K562 (cell line): ENCODE results near the gene GNAI3. TPM values are rescaled to one million over a fixed set of nuclear protein-coding genes. Genes with fewer than 3 reads are reported as not detected.

Experiments
- ETS1 ChIP-seq: conservative IDR thresholded peaks from 2 replicates; pipeline ENCODE4 v1.6.1; 2011; ENCODE audit warnings: low read depth, mild to moderate bottlenecking, low read length; ENCODE audit not compliant: control insufficient read depth
- ETV5 ChIP-seq: sonication (generic); formaldehyde crosslinking; IDR thresholded peaks from 2 replicates; pipeline ENCODE4 v1.4.0; 2020; ENCODE audit warnings: low read depth, mild to moderate bottlenecking, missing genetic modification reagents
- GATA2 ChIP-seq: sonication (generic); formaldehyde crosslinking; IDR thresholded peaks from 2 replicates; pipeline ENCODE4 v1.4.0; 2020; ENCODE audit warnings: mild to moderate bottlenecking, missing genetic modification reagents
- HMG20A ChIP-seq: fragments of 450-650 bp; formaldehyde crosslinking; conservative IDR thresholded peaks from 2 replicates; pipeline ENCODE4 v1.4.0; 2020; ENCODE audit warnings: mild to moderate bottlenecking, mixed read lengths
- KAT7 ChIP-seq: sonication (generic); formaldehyde crosslinking; IDR thresholded peaks from 2 replicates; pipeline ENCODE4 v1.8.0; 2022; ENCODE audit warnings: missing genetic modification reagents, mild to moderate bottlenecking, borderline replicate concordance
- KDM5B ChIP-seq: fragments of 200-600 bp; sonication (generic); IDR thresholded peaks from 2 replicates; pipeline ENCODE4 v1.6.1; 2012; ENCODE audit warnings: low read depth, mild to moderate bottlenecking, moderate library complexity, low read length, control low read depth, inconsistent platforms; ENCODE audit not compliant: insufficient replicate concordance
- MAFG ChIP-seq: fragments of 450-650 bp; conservative IDR thresholded peaks from 2 replicates; pipeline ENCODE4 v1.6.1; 2016; ENCODE audit warnings: missing genetic modification characterization, missing compliant biosample characterization
- MEIS2 ChIP-seq: fragments of 450-650 bp; IDR thresholded peaks from 2 replicates; pipeline ENCODE4 v1.6.1; 2014; ENCODE audit warnings: mild to moderate bottlenecking; ENCODE audit not compliant: partially characterized antibody
- MIER1 ChIP-seq: fragments of 450-650 bp; IDR thresholded peaks from 2 replicates; pipeline ENCODE4 v1.6.1; 2016; ENCODE audit warnings: antibody characterized with exemption, mild to moderate bottlenecking, low read depth
- MTA3 ChIP-seq: fragments of 450-650 bp; formaldehyde crosslinking; IDR thresholded peaks from 2 replicates; pipeline ENCODE4 v1.6.1; 2017; ENCODE audit warnings: mild to moderate bottlenecking, borderline replicate concordance
- NR2C1 ChIP-seq, 2 experiments: fragments of 450-650 bp; IDR thresholded peaks; 2 replicates each; pipeline ENCODE4 v1.6.1; 2017; ENCODE audit warnings: mild to moderate bottlenecking in 2 of 2, antibody characterized with exemption in 1 of 2, inconsistent platforms in 1 of 2, missing compliant biosample characterization in 1 of 2, missing genetic modification characterization in 1 of 2
- TAF9B ChIP-seq: fragments of 450-650 bp; IDR thresholded peaks from 2 replicates; pipeline ENCODE4 v1.6.1; 2018; ENCODE audit warnings: mild to moderate bottlenecking; ENCODE audit not compliant: partially characterized antibody
- ZHX1 ChIP-seq: fragments of 150-350 bp; conservative IDR thresholded peaks from 2 replicates; pipeline ENCODE4 v1.6.1; 2014; ENCODE audit warnings: low read length
- ZMIZ1 ChIP-seq, 2 experiments: fragments of 150-350 bp in 1 of 2; IDR thresholded peaks; 2 replicates each; pipeline ENCODE4 v1.6.1; 2012 to 2016; ENCODE audit warnings: low read depth in 2 of 2, low read length in 2 of 2, mild to moderate bottlenecking in 1 of 2, moderate library complexity in 1 of 2
- ZNF140 ChIP-seq: fragments of 250-450 bp; sonication (Bioruptor Pico); IDR thresholded peaks from 2 replicates; pipeline ENCODE4 v1.8.0; 2021; ENCODE audit warnings: moderate library complexity, mild to moderate bottlenecking, inconsistent platforms
- ZNF239 ChIP-seq: fragments of 250-450 bp; sonication (Bioruptor Pico); IDR thresholded peaks from 2 replicates; pipeline ENCODE4 v1.4.0; 2020; ENCODE audit warnings: mild to moderate bottlenecking
- ZNF282 ChIP-seq: sonication (generic); formaldehyde crosslinking; IDR thresholded peaks from 2 replicates; pipeline ENCODE4 v1.8.1; 2023; ENCODE audit warnings: missing genetic modification reagents
- polyA plus RNA-seq, 8 experiments: library from polyadenylated mRNA; depleted of rRNA in 4 of 8; stranded (reverse) in 5 of 8; unstranded in 3 of 8; fragments of >200 nt; fragmentation: Nextera tagmentation in 2 of 8; fragmentation: Illumina TruSeq in 1 of 8; extraction: Ambion mirVana in 2 of 8; extraction: Trizol in 1 of 8; gene quantifications; 2 replicates each; pipeline versions ENCODE4 v1.2.1 to v1.2.3, GENCODE V29; 2011 to 2014; ENCODE audit warnings: inconsistent platforms in 1 of 8, missing spikeins in 1 of 8
- total RNA-seq, 7 experiments: library from RNA; depleted of rRNA in 6 of 7; stranded (reverse); fragments of >200 nt in 6 of 7; fragmentation: Illumina TruSeq in 2 of 7; extraction: Trizol in 2 of 7; gene quantifications; 2 replicates each; pipeline versions ENCODE4 v1.2.1 to v1.2.3, GENCODE V29; 2011 to 2021; ENCODE audit warnings: low replicate concordance in 1 of 7
- TF ChIP-seq, protein P1 (sequence below): fragments of 250-450 bp; sonication (Bioruptor Pico); IDR thresholded peaks from 2 replicates; pipeline ENCODE4 v1.8.0; 2021; ENCODE audit warnings: borderline replicate concordance, mild to moderate bottlenecking, moderate library complexity; ENCODE audit not compliant: poor library complexity, severe bottlenecking

The GNAI3 gene
- total and polyA plus RNA-seq, 9 of the 15 experiments (the other 6 are each of a cell fraction or from before 2014, with no cell fraction given) = 6.3 to 13.2 (median 8.9) TPM

GRCh38 chr1:109532365-109533136, 15.9 kb upstream of the GNAI3 start (continued):
- TF ChIP-seq MAFG (no peak), KAT7 (CRISPR knock-in tag) (peak; percentile 16; the same call in 1 of the 2 replicates), ZNF140 (CRISPR knock-in tag) (no peak), ETV5 (CRISPR knock-in tag) (peak; percentile 82), ZMIZ1 (IDR thresholded peaks at IDR 0.05; ENCODE audit: low read depth in 2 of 2, low read length in 2 of 2) (0 out of 4 replicates have a peak, but pooled peaks of 1 of the 2 experiments have one; percentile 13), GATA2 (CRISPR knock-in tag) (no peak), ZNF282 (no peak), MTA3 (peak; percentile 46; the same call in 1 of the 2 replicates), TAF9B (no peak), ETS1 (peak; percentile 45; the same call in 1 of the 2 replicates), ZHX1 (no peak), MIER1 (peak; percentile 60; the same call in 1 of the 2 replicates), KDM5B (no peak), MEIS2 (peak; percentile 7), ZNF239 (no peak), HMG20A (CRISPR knock-in tag) (no peak), NR2C1 (IDR thresholded peaks at IDR 0.05) (no peak), NR2C1 (tag; IDR thresholded peaks at IDR 0.05) (no peak)
- TF ChIP-seq, protein P1, sequence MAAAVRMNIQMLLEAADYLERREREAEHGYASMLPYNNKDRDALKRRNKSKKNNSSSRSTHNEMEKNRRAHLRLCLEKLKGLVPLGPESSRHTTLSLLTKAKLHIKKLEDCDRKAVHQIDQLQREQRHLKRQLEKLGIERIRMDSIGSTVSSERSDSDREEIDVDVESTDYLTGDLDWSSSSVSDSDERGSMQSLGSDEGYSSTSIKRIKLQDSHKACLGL = no peak
